Measurements from ENCODE around the gene GALNT9.
A peak's percentile ranks its signal among the peaks of the same experiment; 100 is the strongest.

Gene GALNT9

GRCh38 chr12:132238884-132239283, 90.5 kb downstream of the GALNT9 start:
- Mint-ChIP-seq H3K27ac (no peak overlapping the region), H3K36me3 (ENCODE audit: low read depth) (no peaks in the 10 kb centered on the region), H3K27me3 (ENCODE audit: low read depth, poor library complexity) (peaks cover 28% of the 10 kb centered on the region), H3K4me1 (peaks cover 29% of the 10 kb centered on the region), H3K9me3 (peaks cover 9% of the 10 kb centered on the region), H3K4me3 (no peak overlapping the region)
- no peak for DNase-seq
- no peak for TF ChIP-seq CTCF (IDR thresholded peaks at IDR 0.05)

GRCh38 chr12:132238488-132238854, 90.9 kb downstream of the GALNT9 start:
- Mint-ChIP-seq H3K9me3 (peaks cover 9% of the 10 kb centered on the region), H3K27ac (no peak overlapping the region), H3K4me3 (no peak overlapping the region), H3K4me1 (peaks cover 25% of the 10 kb centered on the region), H3K36me3 (ENCODE audit: low read depth) (no peaks in the 10 kb centered on the region), H3K27me3 (ENCODE audit: low read depth, poor library complexity) (peaks cover 24% of the 10 kb centered on the region)
- TF ChIP-seq CTCF (IDR thresholded peaks at IDR 0.05): no peak
- no peak for DNase-seq

- Mint-ChIP-seq H3K4me3 (no peak overlapping the region), H3K36me3 (ENCODE audit: low read depth) (no peaks in the 10 kb centered on the region), H3K9me3 (peaks cover 9% of the 10 kb centered on the region), H3K4me1 (peaks cover 24% of the 10 kb centered on the region), H3K27me3 (ENCODE audit: low read depth, poor library complexity) (peaks cover 20% of the 10 kb centered on the region), H3K27ac (no peak overlapping the region)
- TF ChIP-seq CTCF (IDR thresholded peaks at IDR 0.05): no peak
- DNase-seq: no peak
These were observed 91.5 kb downstream of the GALNT9 start for GRCh38 chr12:132237772-132238487.

GRCh38 chr12:132236930-132237771, 92.2 kb downstream of the GALNT9 start:
- no peak overlapping the region for H3K4me3 Mint-ChIP-seq
- H3K4me1 Mint-ChIP-seq: peaks cover 24% of the 10 kb centered on the region
- H3K27ac Mint-ChIP-seq: peak overlapping the region; percentile 47
- DNase-seq: no peak
- no peak for TF ChIP-seq CTCF (IDR thresholded peaks at IDR 0.05)
- H3K36me3 Mint-ChIP-seq (ENCODE audit: low read depth): no peaks in the 10 kb centered on the region
- peaks cover 9% of the 10 kb centered on the region for H3K9me3 Mint-ChIP-seq
- peaks cover 20% of the 10 kb centered on the region for H3K27me3 Mint-ChIP-seq (ENCODE audit: low read depth, poor library complexity)

GRCh38 chr12:132236129-132236929, 93.1 kb downstream of the GALNT9 start:
- Mint-ChIP-seq H3K36me3 (ENCODE audit: low read depth) (no peaks in the 10 kb centered on the region), H3K27me3 (ENCODE audit: low read depth, poor library complexity) (peaks cover 20% of the 10 kb centered on the region), H3K9me3 (peaks cover 9% of the 10 kb centered on the region), H3K4me1 (peaks cover 24% of the 10 kb centered on the region), H3K27ac (no peak overlapping the region), H3K4me3 (no peak overlapping the region)
- no peak for TF ChIP-seq CTCF (IDR thresholded peaks at IDR 0.05)
- no peak for DNase-seq

All from nephron progenitor cell (in vitro differentiated cells).